Neural progenitor cell (in vitro differentiated cells): ENCODE measurements around the gene SH2D3C. TPM values are rescaled to one million over a fixed set of nuclear protein-coding genes. Genes with fewer than 3 reads are reported as not detected.

Source experiments
- DNase-seq: peaks from one replicate; pipeline ENCODE4 v3.0.0-alpha.2; 2016; ENCODE audit warnings: low spot score
- H2AFZ ChIP-seq: fragments of 200-600 bp; sonication (generic); replicated peaks from 2 replicates; pipeline ENCODE4 v1.6.1; 2016; ENCODE audit warnings: antibody characterized with exemption
- H3F3A ChIP-seq: fragments of 200-600 bp; sonication (generic); 2 replicates; pipeline ENCODE4 v1.6.1; 2016; ENCODE audit warnings: antibody characterized with exemption, low read depth
- H3K27ac ChIP-seq: fragments of 200-600 bp; sonication (generic); 2 replicates; pipeline ENCODE4 v1.5.1; 2016; ENCODE audit warnings: mild to moderate bottlenecking
- H3K27me3 ChIP-seq: fragments of 200-600 bp; sonication (generic); 2 replicates; pipeline ENCODE4 v1.6.1; 2016; ENCODE audit warnings: mild to moderate bottlenecking, moderate library complexity
- H3K36me3 ChIP-seq: fragments of 200-600 bp; sonication (generic); 2 replicates; pipeline ENCODE4 v1.5.1; 2016
- H3K4me1 ChIP-seq: fragments of 200-600 bp; sonication (generic); 2 replicates; pipeline ENCODE4 v1.6.1; 2016; ENCODE audit warnings: mixed run types
- H3K4me2 ChIP-seq: fragments of 200-600 bp; sonication (generic); 2 replicates; pipeline ENCODE4 v1.6.1; 2016
- H3K4me3 ChIP-seq: fragments of 200-600 bp; sonication (generic); 2 replicates; pipeline ENCODE4 v1.5.1; 2016
- H3K79me2 ChIP-seq: fragments of 200-600 bp; sonication (generic); 2 replicates; pipeline ENCODE4 v1.6.1; 2016; ENCODE audit warnings: low read depth
- H3K9ac ChIP-seq: fragments of 200-600 bp; sonication (generic); 2 replicates; pipeline ENCODE4 v1.6.1; 2016
- H3K9me3 ChIP-seq: fragments of 200-600 bp; sonication (generic); 2 replicates; pipeline ENCODE4 v1.5.1; 2016; ENCODE audit warnings: low read depth
- H4K20me1 ChIP-seq: fragments of 200-600 bp; sonication (generic); 2 replicates; pipeline ENCODE4 v1.6.1; 2016; ENCODE audit warnings: low read depth
- H3K27ac Mint-ChIP-seq: 3 replicates; pipeline ENCODE4 v1.8.0; 2021; ENCODE audit warnings: mixed read lengths
- H3K27me3 Mint-ChIP-seq: 2 replicates; pipeline ENCODE4 v1.8.0; 2022; ENCODE audit warnings: low read depth, mild to moderate bottlenecking, inconsistent platforms, moderate library complexity, mixed read lengths; ENCODE audit not compliant: insufficient read depth
- H3K36me3 Mint-ChIP-seq: 3 replicates; pipeline ENCODE4 v1.8.0; 2021; ENCODE audit warnings: mixed read lengths
- H3K4me1 Mint-ChIP-seq: 3 replicates; pipeline ENCODE4 v1.8.0; 2021; ENCODE audit warnings: mixed read lengths
- H3K4me3 Mint-ChIP-seq: 3 replicates; pipeline ENCODE4 v1.8.0; 2021; ENCODE audit warnings: mild to moderate bottlenecking, moderate library complexity, mixed read lengths
- H3K9me3 Mint-ChIP-seq: 3 replicates; pipeline ENCODE4 v1.8.0; 2020; ENCODE audit warnings: mixed read lengths
- EZH2 ChIP-seq: fragments of 200-600 bp; sonication (generic); IDR thresholded peaks from 2 replicates; pipeline ENCODE4 v1.6.1; 2017; ENCODE audit warnings: antibody characterized with exemption, mild to moderate bottlenecking, moderate library complexity
- EZH2phosphoT487 ChIP-seq: fragments of 200-600 bp; sonication (generic); IDR thresholded peaks from 2 replicates; pipeline ENCODE4 v1.6.1; 2017; ENCODE audit warnings: antibody characterized with exemption
- total RNA-seq: library from RNA; depleted of rRNA; stranded (reverse); fragments of >200 nt; gene quantifications from 2 replicates; pipeline ENCODE4 v1.2.3, GENCODE V29; 2015; ENCODE audit warnings: low replicate concordance
- TF ChIP-seq, protein P1 (sequence below): fragments of 200-600 bp; sonication (generic); IDR thresholded peaks from 2 replicates; pipeline ENCODE4 v1.5.1; 2017; ENCODE audit warnings: antibody characterized with exemption, mild to moderate bottlenecking

SH2D3C gene, protein sequence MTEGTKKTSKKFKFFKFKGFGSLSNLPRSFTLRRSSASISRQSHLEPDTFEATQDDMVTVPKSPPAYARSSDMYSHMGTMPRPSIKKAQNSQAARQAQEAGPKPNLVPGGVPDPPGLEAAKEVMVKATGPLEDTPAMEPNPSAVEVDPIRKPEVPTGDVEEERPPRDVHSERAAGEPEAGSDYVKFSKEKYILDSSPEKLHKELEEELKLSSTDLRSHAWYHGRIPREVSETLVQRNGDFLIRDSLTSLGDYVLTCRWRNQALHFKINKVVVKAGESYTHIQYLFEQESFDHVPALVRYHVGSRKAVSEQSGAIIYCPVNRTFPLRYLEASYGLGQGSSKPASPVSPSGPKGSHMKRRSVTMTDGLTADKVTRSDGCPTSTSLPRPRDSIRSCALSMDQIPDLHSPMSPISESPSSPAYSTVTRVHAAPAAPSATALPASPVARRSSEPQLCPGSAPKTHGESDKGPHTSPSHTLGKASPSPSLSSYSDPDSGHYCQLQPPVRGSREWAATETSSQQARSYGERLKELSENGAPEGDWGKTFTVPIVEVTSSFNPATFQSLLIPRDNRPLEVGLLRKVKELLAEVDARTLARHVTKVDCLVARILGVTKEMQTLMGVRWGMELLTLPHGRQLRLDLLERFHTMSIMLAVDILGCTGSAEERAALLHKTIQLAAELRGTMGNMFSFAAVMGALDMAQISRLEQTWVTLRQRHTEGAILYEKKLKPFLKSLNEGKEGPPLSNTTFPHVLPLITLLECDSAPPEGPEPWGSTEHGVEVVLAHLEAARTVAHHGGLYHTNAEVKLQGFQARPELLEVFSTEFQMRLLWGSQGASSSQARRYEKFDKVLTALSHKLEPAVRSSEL
- 1.8 and 1.9 TPM in 2 replicates for total RNA-seq

DNA sequence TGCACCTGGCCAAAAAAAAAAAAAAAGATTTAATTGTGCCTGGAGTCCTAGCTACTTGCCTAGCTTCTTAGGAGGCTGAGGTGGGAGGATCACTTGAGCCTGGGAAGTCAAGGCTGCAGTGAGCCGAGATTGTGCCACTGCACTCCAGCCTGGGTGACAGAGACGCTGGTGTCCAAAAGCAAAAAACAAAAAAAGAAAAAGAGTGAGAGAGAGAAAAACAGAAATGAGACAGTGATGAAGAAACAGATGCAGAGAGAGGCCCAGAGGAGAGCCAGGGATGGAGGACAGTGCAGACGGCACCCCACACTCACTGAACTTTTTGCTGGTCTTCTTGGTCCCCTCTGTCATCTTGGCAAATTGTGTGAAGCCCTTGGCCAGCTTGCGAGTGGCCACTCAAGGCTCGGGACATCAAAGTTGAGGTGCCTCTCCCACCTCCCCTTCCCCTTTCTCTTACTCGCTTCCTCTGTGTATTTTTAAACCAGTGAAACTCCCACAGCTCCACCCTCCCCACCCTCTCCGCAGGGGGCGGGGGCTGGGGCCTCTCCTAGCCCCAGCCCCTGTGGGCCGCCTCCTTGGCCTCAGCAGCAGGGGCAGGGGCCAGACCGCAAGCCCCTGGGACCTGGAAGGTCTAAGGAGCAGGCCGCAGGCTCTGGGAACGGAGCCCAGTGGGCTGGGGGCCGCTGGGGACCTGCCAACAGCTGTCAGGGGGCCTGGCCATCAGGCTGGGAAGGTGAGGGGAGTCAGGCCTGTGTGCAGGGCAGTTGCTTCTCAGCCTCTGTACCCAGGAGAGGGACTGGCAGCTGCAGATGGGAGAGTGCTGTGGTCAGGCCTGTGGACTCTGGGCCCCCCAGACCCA, at the start of gene SH2D3C:
TSS of gene SH2D3C (minus strand) at position 387 of the 856 bp plus-strand sequence. CDS start at position 348, 39 bp downstream.
- H3K36me3 Mint-ChIP-seq = no peaks in the 10 kb centered on the region
- H3K27ac ChIP-seq = no peak within 1 kb of the TSS
- no peak within 1 kb of the TSS for H2AFZ ChIP-seq
- H3K9ac ChIP-seq = no peak within 1 kb of the TSS
- DNase-seq = no peak
- H3K27me3 Mint-ChIP-seq = peaks cover 12% of the 10 kb centered on the region
- peaks cover 12% of the 10 kb centered on the region for H3K4me1 ChIP-seq
- no peak within 1 kb of the TSS for H3K4me2 ChIP-seq
- no peaks in the 10 kb centered on the region for H3K27me3 ChIP-seq
- TF ChIP-seq, protein P1, sequence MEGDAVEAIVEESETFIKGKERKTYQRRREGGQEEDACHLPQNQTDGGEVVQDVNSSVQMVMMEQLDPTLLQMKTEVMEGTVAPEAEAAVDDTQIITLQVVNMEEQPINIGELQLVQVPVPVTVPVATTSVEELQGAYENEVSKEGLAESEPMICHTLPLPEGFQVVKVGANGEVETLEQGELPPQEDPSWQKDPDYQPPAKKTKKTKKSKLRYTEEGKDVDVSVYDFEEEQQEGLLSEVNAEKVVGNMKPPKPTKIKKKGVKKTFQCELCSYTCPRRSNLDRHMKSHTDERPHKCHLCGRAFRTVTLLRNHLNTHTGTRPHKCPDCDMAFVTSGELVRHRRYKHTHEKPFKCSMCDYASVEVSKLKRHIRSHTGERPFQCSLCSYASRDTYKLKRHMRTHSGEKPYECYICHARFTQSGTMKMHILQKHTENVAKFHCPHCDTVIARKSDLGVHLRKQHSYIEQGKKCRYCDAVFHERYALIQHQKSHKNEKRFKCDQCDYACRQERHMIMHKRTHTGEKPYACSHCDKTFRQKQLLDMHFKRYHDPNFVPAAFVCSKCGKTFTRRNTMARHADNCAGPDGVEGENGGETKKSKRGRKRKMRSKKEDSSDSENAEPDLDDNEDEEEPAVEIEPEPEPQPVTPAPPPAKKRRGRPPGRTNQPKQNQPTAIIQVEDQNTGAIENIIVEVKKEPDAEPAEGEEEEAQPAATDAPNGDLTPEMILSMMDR = no peak
- TF ChIP-seq EZH2 (no peak), EZH2phosphoT487 (no peak)
- no peaks in the 10 kb centered on the region for H4K20me1 ChIP-seq
- peaks cover 7% of the 10 kb centered on the region for H3F3A ChIP-seq
- no peaks in the 10 kb centered on the region for H3K36me3 ChIP-seq
- H3K4me1 Mint-ChIP-seq = peaks cover 21% of the 10 kb centered on the region
- no peaks in the 10 kb centered on the region for H3K79me2 ChIP-seq
- no peak within 1 kb of the TSS for H3K4me3 Mint-ChIP-seq
- peak within 1 kb of the TSS; percentile 43 for H3K27ac Mint-ChIP-seq
- H3K4me3 ChIP-seq = no peak within 1 kb of the TSS
- H3K9me3 ChIP-seq = no peaks in the 10 kb centered on the region
- H3K9me3 Mint-ChIP-seq = no peaks in the 10 kb centered on the region

DNA sequence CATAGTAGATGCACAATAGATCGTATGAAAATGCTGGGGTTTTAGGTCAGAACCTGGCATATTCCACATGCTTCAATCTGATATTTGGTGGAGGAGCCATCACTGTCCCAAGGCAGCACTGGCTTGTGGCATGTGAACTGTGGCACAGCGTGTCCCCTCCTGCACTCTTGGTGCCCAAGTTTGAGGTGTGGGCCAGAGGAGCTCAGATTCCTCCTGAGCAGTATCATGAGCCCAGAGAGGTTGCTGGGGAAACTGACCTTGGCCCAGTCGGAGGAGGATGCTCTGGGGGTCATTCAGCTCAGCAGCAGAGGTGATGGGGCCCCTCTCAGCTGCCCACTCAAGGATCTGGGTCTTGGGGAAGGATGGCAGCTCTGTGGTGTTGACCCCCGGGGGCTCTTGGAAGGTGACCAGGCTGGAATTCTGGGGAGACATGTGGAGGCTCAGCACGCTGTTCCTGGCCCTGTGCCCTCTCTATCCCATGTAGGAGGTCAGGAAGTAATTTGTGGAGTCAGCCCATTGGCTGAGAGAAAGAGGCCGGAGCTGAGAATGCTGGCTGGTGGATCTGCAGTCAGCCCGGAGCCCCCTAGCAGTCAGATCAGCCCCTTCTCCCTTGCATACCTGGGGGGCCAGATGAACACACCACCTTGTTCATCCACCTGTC, 47.9 kb upstream of the SH2D3C start:
- peak overlapping the region; percentile 59 for H3K4me2 ChIP-seq
- Mint-ChIP-seq H3K4me3 (peak overlapping the region; percentile 50), H3K27ac (no peak overlapping the region), H3K36me3 (no peaks in the 10 kb centered on the region), H3K4me1 (peaks cover 28% of the 10 kb centered on the region), H3K9me3 (no peaks in the 10 kb centered on the region), H3K27me3 (peaks cover 8% of the 10 kb centered on the region)
- peaks cover 30% of the 10 kb centered on the region for H3F3A ChIP-seq
- H3K4me1 ChIP-seq = peaks cover 4% of the 10 kb centered on the region
- no peak for DNase-seq
- H3K9me3 ChIP-seq = no peaks in the 10 kb centered on the region
- no peaks in the 10 kb centered on the region for H4K20me1 ChIP-seq
- H3K36me3 ChIP-seq = no peaks in the 10 kb centered on the region
- no peak overlapping the region for H2AFZ ChIP-seq
- peaks cover 27% of the 10 kb centered on the region for H3K27me3 ChIP-seq
- TF ChIP-seq EZH2phosphoT487 = no peak
- H3K9ac ChIP-seq = no peak overlapping the region
- no peak overlapping the region for H3K4me3 ChIP-seq
- H3K27ac ChIP-seq = no peak overlapping the region
- no peaks in the 10 kb centered on the region for H3K79me2 ChIP-seq

DNA sequence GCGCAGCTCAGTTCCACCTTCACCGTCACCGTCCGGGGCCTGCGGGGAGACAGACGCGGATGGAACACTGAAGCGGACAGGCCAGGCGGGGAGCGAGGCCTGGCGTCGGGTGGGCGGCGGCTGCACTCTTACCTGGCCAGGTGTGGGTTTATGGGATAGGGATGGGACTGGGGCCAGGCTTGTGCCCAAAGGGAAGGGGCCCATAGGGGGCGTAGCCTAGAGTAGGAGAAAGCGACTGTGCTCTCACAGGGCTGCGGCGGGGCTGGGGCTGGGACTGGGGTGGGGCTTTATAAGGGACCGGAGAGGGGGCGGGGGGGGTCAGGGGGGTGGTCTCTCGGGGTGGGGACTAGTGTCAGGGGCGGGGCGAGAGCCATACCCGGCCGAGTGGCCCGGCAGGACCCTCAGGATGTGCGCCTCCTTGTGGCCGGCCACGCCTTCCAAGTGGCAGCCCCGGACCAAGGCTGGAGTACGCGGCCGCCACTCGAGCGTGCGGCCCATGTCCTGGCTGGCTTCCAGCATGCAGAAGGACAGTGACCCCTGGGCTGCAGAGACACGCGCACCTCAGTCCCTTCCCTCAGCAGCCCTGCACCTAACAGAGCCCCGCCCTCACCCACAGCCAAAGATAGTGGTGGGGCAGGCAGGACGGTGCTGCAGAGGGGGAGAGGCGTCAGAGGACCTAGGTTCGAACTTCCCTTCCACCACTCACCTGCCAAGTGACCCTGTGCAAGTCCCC, 47.0 kb upstream of the SH2D3C start:
- H3K4me3 Mint-ChIP-seq = peak overlapping the region; percentile 50
- peak overlapping the region; percentile 59 for H3K4me2 ChIP-seq
- H3K9ac ChIP-seq = no peak overlapping the region
- H3K36me3 ChIP-seq = no peaks in the 10 kb centered on the region
- no peak overlapping the region for H3K27ac ChIP-seq
- no peak overlapping the region for H3K27ac Mint-ChIP-seq
- peak; percentile 92 for DNase-seq
- no peaks in the 10 kb centered on the region for H3K9me3 ChIP-seq
- H3K27me3 ChIP-seq = peaks cover 27% of the 10 kb centered on the region
- H3K4me1 ChIP-seq = peaks cover 4% of the 10 kb centered on the region
- TF ChIP-seq EZH2phosphoT487 = no peak
- TF ChIP-seq, protein P1 = peak; percentile 65
- no peak for TF ChIP-seq EZH2
- H4K20me1 ChIP-seq = no peaks in the 10 kb centered on the region
- no peaks in the 10 kb centered on the region for H3K36me3 Mint-ChIP-seq
- H3K4me1 Mint-ChIP-seq = peaks cover 24% of the 10 kb centered on the region
- H3K79me2 ChIP-seq = no peaks in the 10 kb centered on the region
- H3F3A ChIP-seq = peaks cover 30% of the 10 kb centered on the region
- H2AFZ ChIP-seq = no peak overlapping the region
- peak overlapping the region; percentile 20 for H3K4me3 ChIP-seq
- H3K27me3 Mint-ChIP-seq = peaks cover 6% of the 10 kb centered on the region
- H3K9me3 Mint-ChIP-seq = no peaks in the 10 kb centered on the region
